ENCODE measurements around the gene IMPDH2. TPM values are rescaled to one million over a fixed set of nuclear protein-coding genes. Genes with fewer than 3 reads are reported as not detected.

Gene IMPDH2
- total RNA-seq, 1 donor from 2014 or later, result 271 TPM

DNA sequence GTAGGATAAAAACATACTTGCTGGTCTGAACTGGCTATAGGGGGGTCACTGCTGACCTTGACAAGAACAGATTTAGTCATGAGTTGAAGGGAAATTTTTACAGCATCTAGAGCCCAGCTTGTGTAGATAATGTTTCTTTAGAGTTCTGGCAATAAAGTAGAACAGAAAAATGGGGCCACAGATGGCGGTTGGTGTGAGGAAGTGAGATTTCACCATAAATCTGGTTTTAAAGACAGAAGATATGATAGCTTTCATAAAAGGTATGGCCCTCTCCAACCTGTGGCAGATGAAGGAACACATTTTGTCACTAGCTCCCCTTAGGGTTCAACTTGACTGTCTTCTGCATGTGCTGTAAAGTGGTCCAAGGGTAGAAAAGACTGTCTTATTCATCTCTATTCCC is 24.3 kb upstream of the IMPDH2 start:
- H3F3A ChIP-seq (ENCODE audit: low read depth), result no peaks in the 10 kb centered on the region
- no peak overlapping the region for H3K4me3 ChIP-seq
- H3K4me1 ChIP-seq, result no peaks in the 10 kb centered on the region
- TF ChIP-seq EZH2phosphoT487 (IDR thresholded peaks at IDR 0.05), result no peak
- no peak for TF ChIP-seq EZH2 (IDR thresholded peaks at IDR 0.05)
- TF ChIP-seq, protein P1, sequence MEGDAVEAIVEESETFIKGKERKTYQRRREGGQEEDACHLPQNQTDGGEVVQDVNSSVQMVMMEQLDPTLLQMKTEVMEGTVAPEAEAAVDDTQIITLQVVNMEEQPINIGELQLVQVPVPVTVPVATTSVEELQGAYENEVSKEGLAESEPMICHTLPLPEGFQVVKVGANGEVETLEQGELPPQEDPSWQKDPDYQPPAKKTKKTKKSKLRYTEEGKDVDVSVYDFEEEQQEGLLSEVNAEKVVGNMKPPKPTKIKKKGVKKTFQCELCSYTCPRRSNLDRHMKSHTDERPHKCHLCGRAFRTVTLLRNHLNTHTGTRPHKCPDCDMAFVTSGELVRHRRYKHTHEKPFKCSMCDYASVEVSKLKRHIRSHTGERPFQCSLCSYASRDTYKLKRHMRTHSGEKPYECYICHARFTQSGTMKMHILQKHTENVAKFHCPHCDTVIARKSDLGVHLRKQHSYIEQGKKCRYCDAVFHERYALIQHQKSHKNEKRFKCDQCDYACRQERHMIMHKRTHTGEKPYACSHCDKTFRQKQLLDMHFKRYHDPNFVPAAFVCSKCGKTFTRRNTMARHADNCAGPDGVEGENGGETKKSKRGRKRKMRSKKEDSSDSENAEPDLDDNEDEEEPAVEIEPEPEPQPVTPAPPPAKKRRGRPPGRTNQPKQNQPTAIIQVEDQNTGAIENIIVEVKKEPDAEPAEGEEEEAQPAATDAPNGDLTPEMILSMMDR (IDR thresholded peaks at IDR 0.05), result no peak
- Mint-ChIP-seq H3K4me1 (no peaks in the 10 kb centered on the region), H3K9me3 (no peaks in the 10 kb centered on the region), H3K27ac (no peak overlapping the region), H3K27me3 (ENCODE audit: insufficient read depth, low read depth) (no peaks in the 10 kb centered on the region), H3K4me3 (no peak overlapping the region), H3K36me3 (peaks cover 46% of the 10 kb centered on the region)
- H3K79me2 ChIP-seq (ENCODE audit: low read depth), result peaks cover 29% of the 10 kb centered on the region
- no peak overlapping the region for H2AFZ ChIP-seq (replicated peaks)
- DNase-seq (ENCODE audit: low spot score), result no peak
- no peaks in the 10 kb centered on the region for H3K9me3 ChIP-seq (ENCODE audit: low read depth)
- H3K27me3 ChIP-seq, result no peaks in the 10 kb centered on the region
- peaks cover 19% of the 10 kb centered on the region for H4K20me1 ChIP-seq (ENCODE audit: low read depth)
- H3K4me2 ChIP-seq, result no peak overlapping the region
- H3K36me3 ChIP-seq, result peaks cover 5% of the 10 kb centered on the region
- H3K9ac ChIP-seq, result no peak overlapping the region
- H3K27ac ChIP-seq, result no peak overlapping the region

DNA sequence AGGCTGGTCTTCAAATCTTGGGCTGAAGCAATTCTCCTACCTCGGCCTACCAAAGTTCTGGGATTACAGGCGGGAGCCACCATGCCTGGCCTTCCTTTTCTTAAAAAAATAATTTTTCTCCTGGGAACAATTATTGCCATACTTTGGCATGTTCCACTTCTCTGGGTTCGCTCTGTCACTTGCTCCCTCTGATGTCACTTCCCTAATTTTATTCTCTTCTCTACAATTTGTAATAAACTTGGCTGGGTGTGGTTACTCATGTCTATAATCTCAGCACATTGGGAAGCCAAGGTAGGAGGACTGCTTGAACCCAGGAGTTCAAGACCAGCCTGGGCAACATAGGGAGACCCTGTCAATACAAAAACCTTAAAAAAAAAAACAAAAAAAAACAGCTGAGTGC is 6.1 kb upstream of the IMPDH2 start:
- no peak overlapping the region for H3K4me2 ChIP-seq
- H3K27ac Mint-ChIP-seq, result no peak overlapping the region
- H3K27me3 Mint-ChIP-seq (ENCODE audit: insufficient read depth, low read depth), result no peaks in the 10 kb centered on the region
- peaks cover 35% of the 10 kb centered on the region for H3F3A ChIP-seq (ENCODE audit: low read depth)
- no peak overlapping the region for H3K4me3 ChIP-seq
- no peak for TF ChIP-seq EZH2 (IDR thresholded peaks at IDR 0.05)
- TF ChIP-seq, protein P1 (IDR thresholded peaks at IDR 0.05), result no peak
- no peak for TF ChIP-seq EZH2phosphoT487 (IDR thresholded peaks at IDR 0.05)
- H3K27ac ChIP-seq, result no peak overlapping the region
- H3K4me1 Mint-ChIP-seq, result no peaks in the 10 kb centered on the region
- no peaks in the 10 kb centered on the region for H3K9me3 ChIP-seq (ENCODE audit: low read depth)
- no peak for DNase-seq (ENCODE audit: low spot score)
- peaks cover 24% of the 10 kb centered on the region for H3K36me3 Mint-ChIP-seq
- peaks cover 3% of the 10 kb centered on the region for H3K36me3 ChIP-seq
- no peak overlapping the region for H3K4me3 Mint-ChIP-seq
- no peaks in the 10 kb centered on the region for H3K9me3 Mint-ChIP-seq
- H3K27me3 ChIP-seq, result no peaks in the 10 kb centered on the region
- no peaks in the 10 kb centered on the region for H3K79me2 ChIP-seq (ENCODE audit: low read depth)
- peaks cover 9% of the 10 kb centered on the region for H4K20me1 ChIP-seq (ENCODE audit: low read depth)
- no peaks in the 10 kb centered on the region for H3K4me1 ChIP-seq
- H3K9ac ChIP-seq, result no peak overlapping the region
- no peak overlapping the region for H2AFZ ChIP-seq (replicated peaks)

DNA sequence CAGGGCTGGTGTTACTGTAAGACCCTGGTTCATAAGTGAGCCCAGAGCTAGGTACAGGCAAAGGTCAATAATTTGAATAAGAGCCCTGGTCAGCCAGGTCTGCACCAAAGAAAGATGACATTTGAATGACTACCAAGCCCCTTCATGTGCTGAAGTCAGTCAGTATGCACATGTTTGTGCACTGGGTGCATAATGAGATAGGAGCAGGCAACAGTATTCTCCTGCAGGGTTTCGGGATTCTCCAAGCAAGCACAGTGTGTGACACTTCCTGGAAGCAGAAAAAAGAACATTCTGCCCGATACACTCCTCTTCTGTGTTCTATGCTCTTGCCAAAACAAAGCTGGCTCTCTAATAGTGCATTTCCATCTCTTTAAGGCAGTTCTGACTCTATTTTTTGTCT is 5.5 kb upstream of the IMPDH2 start:
- Mint-ChIP-seq H3K9me3 (no peaks in the 10 kb centered on the region), H3K27me3 (ENCODE audit: insufficient read depth, low read depth) (no peaks in the 10 kb centered on the region), H3K27ac (no peak overlapping the region), H3K4me1 (peaks cover 3% of the 10 kb centered on the region), H3K36me3 (peaks cover 22% of the 10 kb centered on the region), H3K4me3 (no peak overlapping the region)
- H4K20me1 ChIP-seq (ENCODE audit: low read depth), result peaks cover 9% of the 10 kb centered on the region
- H3K4me2 ChIP-seq, result no peak overlapping the region
- H3K4me3 ChIP-seq, result no peak overlapping the region
- no peak overlapping the region for H3K9ac ChIP-seq
- no peak for DNase-seq (ENCODE audit: low spot score)
- TF ChIP-seq, protein P1 (IDR thresholded peaks at IDR 0.05), result no peak
- no peak for TF ChIP-seq EZH2phosphoT487 (IDR thresholded peaks at IDR 0.05)
- no peak for TF ChIP-seq EZH2 (IDR thresholded peaks at IDR 0.05)
- no peaks in the 10 kb centered on the region for H3K36me3 ChIP-seq
- no peak overlapping the region for H3K27ac ChIP-seq
- H3K79me2 ChIP-seq (ENCODE audit: low read depth), result no peaks in the 10 kb centered on the region
- no peak overlapping the region for H2AFZ ChIP-seq (replicated peaks)
- H3K27me3 ChIP-seq, result no peaks in the 10 kb centered on the region
- peaks cover 38% of the 10 kb centered on the region for H3F3A ChIP-seq (ENCODE audit: low read depth)
- H3K9me3 ChIP-seq (ENCODE audit: low read depth), result no peaks in the 10 kb centered on the region
- H3K4me1 ChIP-seq, result no peaks in the 10 kb centered on the region

All from neural progenitor cell (in vitro differentiated cells).